H1 (cell line): ENCODE measurements around the gene HFE. TPM values are rescaled to one million over a fixed set of nuclear protein-coding genes. Genes with fewer than 3 reads are reported as not detected.

ENCODE experiments used
- CTCF ChIA-PET: fragments of 300-600 bp; sonication (Branson Sonifier 250); formaldehyde crosslinking; loops from one replicate; lab custom pipeline; 2021; ENCODE audit not compliant: partially characterized antibody; lab: Charles Lee
- POLR2A ChIA-PET: fragments of 300-600 bp; sonication (Branson Sonifier 250); formaldehyde crosslinking; loops from one replicate; lab custom pipeline; 2021; ENCODE audit warnings: inconsistent platforms; ENCODE audit not compliant: partially characterized antibody; lab: Charles Lee
- DNase-seq, 2 experiments: peaks; one replicate each; pipeline versions ENCODE4 v3.0.0 to v3.0.0-alpha.2; 2010 to 2022; ENCODE audit warnings: low spot score in 2 of 2, low read depth in 1 of 2, mixed read lengths in 1 of 2
- FAIRE-seq: peaks from 2 replicates; lab custom pipeline; 2011; peaks lifted over from hg19 to GRCh38; lab: Jason Lieb, UNC
- H2AFZ ChIP-seq: 2 replicates; pipeline ENCODE4 v1.8.1; 2012; ENCODE audit warnings: low read length, inconsistent platforms
- H2AK5ac ChIP-seq: 2 replicates; pipeline ENCODE4 v1.6.1; 2013; ENCODE audit warnings: low read depth, low read length
- H2BK120ac ChIP-seq: replicated peaks from 2 replicates; pipeline ENCODE3; 2013; ENCODE audit warnings: low read depth, low read length, inconsistent platforms
- H2BK12ac ChIP-seq: 2 replicates; pipeline ENCODE4 v1.6.1; 2013; ENCODE audit warnings: low read depth, low read length
- H2BK15ac ChIP-seq: 2 replicates; pipeline ENCODE4 v1.6.1; 2013; ENCODE audit warnings: low read length
- H2BK20ac ChIP-seq: 2 replicates; pipeline ENCODE4 v1.6.1; 2013; ENCODE audit warnings: low read length
- H2BK5ac ChIP-seq: 2 replicates; pipeline ENCODE4 v1.6.1; 2013; ENCODE audit warnings: low read depth, low read length
- H3K14ac ChIP-seq: 2 replicates; pipeline ENCODE4 v1.6.1; 2013; ENCODE audit warnings: inconsistent platforms; ENCODE audit not compliant: insufficient read length
- H3K18ac ChIP-seq: 2 replicates; pipeline ENCODE4 v1.6.1; 2013; ENCODE audit warnings: low read length; ENCODE audit errors: extremely low read depth
- H3K23ac ChIP-seq: 2 replicates; pipeline ENCODE4 v1.6.1; 2013; ENCODE audit warnings: inconsistent platforms; ENCODE audit not compliant: insufficient read length
- H3K23me2 ChIP-seq: 2 replicates; pipeline ENCODE4 v1.6.1; 2013; ENCODE audit warnings: low read depth, low read length
- H3K27ac ChIP-seq: 2 replicates; pipeline ENCODE4 v1.6.1; 2011; ENCODE audit warnings: low read depth, low read length, inconsistent platforms
- H3K27me3 ChIP-seq, 4 experiments: replicated peaks in 1 of 4; 1 replicate in 1 of 4; 2 replicates in 3 of 4; pipeline versions ENCODE4 v1.6.1 to v1.8.1; 2011 to 2013; ENCODE audit warnings: low read length in 3 of 4, mild to moderate bottlenecking in 3 of 4, inconsistent platforms in 2 of 4, mixed read lengths in 2 of 4, moderate library complexity in 1 of 4; ENCODE audit not compliant: control insufficient read depth in 3 of 4, insufficient read depth in 3 of 4; ENCODE audit errors: extremely low read depth in 1 of 4
- H3K36me3 ChIP-seq, 4 experiments: 2 replicates each; pipeline versions ENCODE4 v1.6.1 to v1.8.1; 2011 to 2013; ENCODE audit warnings: mild to moderate bottlenecking in 4 of 4, low read length in 3 of 4, moderate library complexity in 2 of 4, control low read depth in 1 of 4, inconsistent platforms in 1 of 4; ENCODE audit not compliant: insufficient read depth in 4 of 4, control insufficient read depth in 2 of 4
- H3K4ac ChIP-seq: replicated peaks from 2 replicates; pipeline ENCODE3; 2013; ENCODE audit warnings: low read length, low read depth, mixed read lengths, inconsistent platforms; ENCODE audit not compliant: insufficient read length
- H3K4me1 ChIP-seq, 4 experiments: replicated peaks in 1 of 4; 1 replicate in 1 of 4; 2 replicates in 3 of 4; pipeline versions ENCODE4 v1.6.1 to v1.8.1; 2011 to 2013; ENCODE audit warnings: low read length in 3 of 4, inconsistent platforms in 2 of 4, mixed read lengths in 1 of 4; ENCODE audit not compliant: insufficient read depth in 4 of 4, control insufficient read depth in 3 of 4
- H3K4me2 ChIP-seq, 2 experiments: 2 replicates each; pipeline versions ENCODE4 v1.6.1 to v1.8.1; 2011 to 2013; ENCODE audit warnings: low read depth in 2 of 2, low read length in 2 of 2, control low read depth in 1 of 2, inconsistent platforms in 1 of 2, mild to moderate bottlenecking in 1 of 2; ENCODE audit not compliant: insufficient read depth in 1 of 2
- H3K4me3 ChIP-seq, 4 experiments: fragments of 200-600, 300-600 bp in 1 of 4; sonication (generic), shearing (Covaris generic), sonication (Bioruptor Twin) in 1 of 4; 2 replicates each; pipeline versions ENCODE4 v1.5.1 to v1.8.1; 2011 to 2016; ENCODE audit warnings: low read length in 4 of 4, low read depth in 3 of 4, control low read depth in 2 of 4, inconsistent platforms in 2 of 4, mild to moderate bottlenecking in 2 of 4, mixed read lengths in 1 of 4, moderate library complexity in 1 of 4; ENCODE audit not compliant: insufficient read depth in 2 of 4; ENCODE audit errors: extremely low read depth in 1 of 4
- H3K56ac ChIP-seq: replicated peaks from 2 replicates; pipeline ENCODE3; 2013; ENCODE audit warnings: low read depth, mild to moderate bottlenecking, mixed read lengths, low read length, inconsistent platforms; ENCODE audit not compliant: insufficient read length
- H3K79me1 ChIP-seq: 2 replicates; pipeline ENCODE4 v1.6.1; 2013; ENCODE audit warnings: low read depth, low read length, control low read depth
- H3K79me2 ChIP-seq, 2 experiments: 2 replicates each; pipeline versions ENCODE4 v1.6.1 to v1.8.1; 2012 to 2013; ENCODE audit warnings: low read length in 2 of 2, mild to moderate bottlenecking in 2 of 2, inconsistent platforms in 1 of 2; ENCODE audit not compliant: insufficient read depth in 2 of 2, control insufficient read depth in 1 of 2
- H3K9ac ChIP-seq, 4 experiments: replicated peaks in 1 of 4; 1 replicate in 1 of 4; 2 replicates in 3 of 4; pipeline versions ENCODE4 v1.6.1 to v1.8.1; 2011 to 2013; ENCODE audit warnings: low read depth in 3 of 4, low read length in 3 of 4, control low read depth in 2 of 4, mild to moderate bottlenecking in 2 of 4, moderate library complexity in 2 of 4, inconsistent platforms in 1 of 4; ENCODE audit errors: extremely low read depth in 1 of 4
- H3K9me3 ChIP-seq, 2 experiments: 2 replicates each; pipeline versions ENCODE4 v1.6.1 to v1.8.1; 2012 to 2013; ENCODE audit warnings: mild to moderate bottlenecking in 2 of 2, moderate library complexity in 2 of 2, control low read depth in 1 of 2, inconsistent platforms in 1 of 2, low read depth in 1 of 2, low read length in 1 of 2, mixed read lengths in 1 of 2; ENCODE audit not compliant: insufficient read depth in 2 of 2
- H4K20me1 ChIP-seq, 2 experiments: replicated peaks in 1 of 2; 2 replicates each; pipeline versions ENCODE3 to v1.8.1; 2011 to 2013; ENCODE audit warnings: inconsistent platforms in 2 of 2, low read length in 2 of 2, mild to moderate bottlenecking in 1 of 2; ENCODE audit not compliant: insufficient read depth in 2 of 2, control insufficient read depth in 1 of 2
- H4K5ac ChIP-seq: 2 replicates; pipeline ENCODE4 v1.6.1; 2013; ENCODE audit warnings: low read length, low read depth, mixed read lengths, inconsistent platforms; ENCODE audit not compliant: insufficient read length
- H4K8ac ChIP-seq: 2 replicates; pipeline ENCODE4 v1.8.0; 2013; ENCODE audit warnings: mild to moderate bottlenecking, moderate library complexity, low read length, inconsistent platforms; ENCODE audit not compliant: insufficient read depth; ENCODE audit errors: extremely low read depth
- H4K91ac ChIP-seq: replicated peaks from 2 replicates; pipeline ENCODE3; 2013; ENCODE audit warnings: low read length, mixed read lengths, inconsistent platforms; ENCODE audit not compliant: insufficient read length
- BACH1 ChIP-seq: IDR thresholded peaks from 2 replicates; pipeline ENCODE4 v1.6.1; 2012; ENCODE audit warnings: low read length, improper control_type of control experiment
- SIRT6 ChIP-seq: IDR thresholded peaks from one replicate; pipeline ENCODE4 v1.7.1; 2012; ENCODE audit warnings: low read length, inconsistent platforms
- SP4 ChIP-seq: IDR thresholded peaks from 2 replicates; pipeline ENCODE4 v1.6.1; 2012; ENCODE audit warnings: low read length, inconsistent platforms
- polyA plus RNA-seq, 7 experiments: library from polyadenylated mRNA; depleted of rRNA in 3 of 7; stranded (reverse) in 5 of 7; unstranded in 2 of 7; fragments of >200 nt in 5 of 7; fragments of 200-250 nt in 2 of 7; gene quantifications; 1 replicate in 5 of 7; 2 replicates in 1 of 7; 4 replicates in 1 of 7; pipeline versions ENCODE4 v1.2.1 to v1.2.3, GENCODE V29; 2011 to 2013; ENCODE audit warnings: missing spikeins in 2 of 7, mixed read lengths in 2 of 7
- total RNA-seq: library from RNA; stranded (reverse); fragmentation: NEBNext Ultra II Directional; extraction: Animal tissue kit (Norgen Biotek cat#: 25700); gene quantifications from 2 replicates; pipeline ENCODE4 v1.2.1, GENCODE V29; 2021

HFE gene
- total and polyA plus RNA-seq, 2 of the 8 experiments (the other 6 are each of a cell fraction or from before 2014, with no cell fraction given): 1.6 to 2.0 TPM

DNA sequence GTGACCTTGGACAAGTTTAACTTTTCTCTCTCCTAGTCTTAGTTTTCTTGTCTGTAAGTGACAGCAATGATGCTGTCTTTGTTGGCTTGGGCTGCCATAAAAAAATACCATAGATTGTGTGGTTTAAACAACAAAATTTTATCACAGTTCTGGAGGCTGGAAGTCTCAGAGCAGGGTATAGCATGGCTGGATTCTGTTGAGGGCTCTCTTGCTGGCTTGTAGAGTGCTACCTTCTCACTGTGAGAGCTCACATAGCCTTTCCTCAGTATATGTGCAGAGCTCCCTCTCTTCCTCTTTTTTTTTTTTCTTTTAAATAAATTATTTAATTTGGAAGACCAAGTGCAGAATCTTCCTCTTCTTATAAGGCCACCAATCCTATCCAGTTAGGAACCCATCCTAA is 26.3 kb downstream of the HFE start:
- Histone ChIP-seq H3K23ac (no peak overlapping the region), H2BK5ac (no peak overlapping the region), H3K27ac (no peak overlapping the region), H3K14ac (no peak overlapping the region), H3K9me3 (no peaks in the 10 kb centered on the region), H3K4me1 (no peaks in the 10 kb centered on the region), H3K23me2 (no peaks in the 10 kb centered on the region), H3K18ac (no peak overlapping the region), H3K4me3 (no peak overlapping the region), H3K56ac (no peak overlapping the region), H2BK15ac (no peak overlapping the region), H2BK12ac (no peak overlapping the region), H2BK20ac (peak overlapping the region; percentile 22; the same call in 1 of the 2 replicates), H3K4me2 (no peak overlapping the region), H4K91ac (no peak overlapping the region), H2BK120ac (no peak overlapping the region), H3K9ac (no peak overlapping the region), H3K36me3 (no peaks in the 10 kb centered on the region), H4K5ac (no peak overlapping the region), H4K8ac (no peak overlapping the region), H3K4ac (no peak overlapping the region), H3K79me1 (no peaks in the 10 kb centered on the region), H3K27me3 (no peaks in the 10 kb centered on the region), H2AFZ (no peak overlapping the region), H3K79me2 (no peaks in the 10 kb centered on the region), H4K20me1 (no peaks in the 10 kb centered on the region), H2AK5ac (no peak overlapping the region)
- POLR2A ChIA-PET: interaction anchor here (1.2 to 6.2 kb wide), 12 partner anchors 9 to 87 kb away, joined by 3 to 60 read pairs (median 4); a partner anchor contains a TSS
- TF ChIP-seq SP4 (no peak), SIRT6 (no peak), BACH1 (no peak)
- FAIRE-seq (no peak), DNase-seq (no peak)
- CTCF ChIA-PET: interaction anchor here (0.7 to 1.2 kb wide), 2 partner anchors 14 to 422 kb away, joined by 3 to 4 read pairs; no protein-coding TSS in a partner anchor
